Muscle layer of duodenum (tissue), 2 donors: ENCODE measurements around the gene TMEM184C.
A peak's percentile ranks its signal among the peaks of the same experiment; 100 is the strongest.

Experiments
- H3K27ac ChIP-seq: one replicate; pipeline ENCODE4 v1.7.0; 2013; ENCODE audit warnings: mild to moderate bottlenecking, low read length
- H3K27me3 ChIP-seq: one replicate; pipeline ENCODE4 v1.7.0; 2013; ENCODE audit warnings: low read depth, mild to moderate bottlenecking, control low read depth, low read length
- H3K36me3 ChIP-seq, 2 donors: one replicate each; pipeline ENCODE4 v1.7.0; 2013; ENCODE audit warnings: low read length in 2 of 2, control low read depth in 1 of 2, mild to moderate bottlenecking in 1 of 2; ENCODE audit not compliant: insufficient read depth in 2 of 2, control insufficient read depth in 1 of 2
- H3K4me1 ChIP-seq, 2 donors: one replicate each; pipeline ENCODE4 v1.7.0; 2013; ENCODE audit warnings: low read length in 2 of 2, mild to moderate bottlenecking in 2 of 2, control low read depth in 1 of 2, moderate library complexity in 1 of 2; ENCODE audit not compliant: insufficient read depth in 2 of 2, control insufficient read depth in 1 of 2
- H3K4me3 ChIP-seq, 2 donors: one replicate each; pipeline ENCODE4 v1.7.0; 2013; ENCODE audit warnings: low read length in 2 of 2, low read depth in 1 of 2, mild to moderate bottlenecking in 1 of 2
- H3K9me3 ChIP-seq, 2 donors: one replicate each; pipeline ENCODE4 v1.7.0; 2013; ENCODE audit warnings: low read length in 2 of 2, control low read depth in 1 of 2, mild to moderate bottlenecking in 1 of 2; ENCODE audit not compliant: control insufficient read depth in 1 of 2
- donor health status: healthy.

TMEM184C gene

DNA sequence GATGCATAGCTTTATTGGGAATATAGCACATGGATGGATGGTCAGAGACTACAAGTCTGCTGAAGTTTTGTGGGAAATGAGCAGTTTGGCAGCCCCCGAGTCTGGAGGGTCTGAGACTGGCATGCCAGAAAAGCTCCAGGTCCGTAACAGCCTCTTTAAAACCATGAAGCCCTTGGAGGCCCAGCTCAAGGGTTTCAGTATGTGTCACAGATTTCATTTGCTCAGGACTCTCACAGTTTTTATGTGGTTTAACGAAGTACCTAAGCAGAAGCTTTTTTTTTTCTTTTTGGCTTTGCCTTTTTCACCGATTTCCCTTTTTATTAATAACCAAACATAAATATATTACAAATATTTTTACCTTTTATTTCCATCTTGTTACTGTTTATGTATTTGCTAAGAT, 30.6 kb upstream of the TMEM184C start:
- Histone ChIP-seq H3K9me3 (no peaks in the 10 kb centered on the region), H3K36me3 (no peaks in the 10 kb centered on the region), H3K4me3 (no peak overlapping the region), H3K27ac (no peak overlapping the region), H3K4me1 (peaks cover 0 to 4% of the 10 kb centered on the region in 2 donors), H3K27me3 (no peaks in the 10 kb centered on the region)

DNA sequence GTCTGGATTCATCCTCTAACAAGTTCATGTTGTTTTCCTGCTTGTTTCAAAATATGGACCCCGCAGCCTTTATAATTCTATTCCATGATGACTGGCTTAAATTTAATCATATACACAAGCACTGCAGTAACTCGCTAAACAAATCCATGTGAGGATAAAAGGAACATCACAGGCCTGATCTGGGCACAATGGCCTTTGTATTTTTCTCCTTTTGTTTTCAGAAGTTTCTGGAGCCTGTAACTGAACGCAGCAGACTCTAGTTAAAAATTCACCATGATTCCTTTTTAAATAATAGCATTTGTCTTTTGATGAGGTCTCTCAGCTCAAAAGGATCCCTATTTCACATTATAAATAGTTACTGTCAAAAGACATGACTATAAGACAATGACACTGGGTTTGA, 30.2 kb upstream of the TMEM184C start:
- Histone ChIP-seq H3K27ac (no peak overlapping the region), H3K4me1 (peaks cover 0 to 4% of the 10 kb centered on the region in 2 donors), H3K36me3 (no peaks in the 10 kb centered on the region), H3K27me3 (no peaks in the 10 kb centered on the region), H3K9me3 (no peaks in the 10 kb centered on the region), H3K4me3 (no peak overlapping the region)

DNA sequence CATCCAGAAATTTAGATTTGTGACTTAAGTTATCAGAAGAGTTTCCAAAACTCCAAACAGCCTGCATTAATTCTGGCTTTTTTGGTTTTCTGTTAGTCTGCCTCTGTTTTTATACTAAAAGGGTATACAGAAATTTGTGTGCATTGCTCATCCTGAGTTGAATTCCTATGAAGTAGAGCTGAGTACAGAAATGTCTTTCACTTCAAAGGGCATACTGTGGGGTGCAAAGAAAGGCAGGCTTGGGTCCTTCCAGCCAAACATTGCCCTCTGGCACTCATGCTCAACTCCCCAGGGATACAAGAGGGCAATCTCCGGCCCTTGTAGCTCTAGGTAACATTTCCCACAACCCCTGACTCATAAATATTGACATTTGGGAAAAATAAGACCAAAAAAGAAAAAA, 27.6 kb upstream of the TMEM184C start:
- no peak overlapping the region for H3K27ac ChIP-seq
- H3K4me1 ChIP-seq: peaks cover 0 to 4% of the 10 kb centered on the region in 2 donors
- no peaks in the 10 kb centered on the region for H3K27me3 ChIP-seq
- H3K36me3 ChIP-seq: no peaks in the 10 kb centered on the region
- H3K9me3 ChIP-seq: no peaks in the 10 kb centered on the region
- H3K4me3 ChIP-seq: no peak overlapping the region

DNA sequence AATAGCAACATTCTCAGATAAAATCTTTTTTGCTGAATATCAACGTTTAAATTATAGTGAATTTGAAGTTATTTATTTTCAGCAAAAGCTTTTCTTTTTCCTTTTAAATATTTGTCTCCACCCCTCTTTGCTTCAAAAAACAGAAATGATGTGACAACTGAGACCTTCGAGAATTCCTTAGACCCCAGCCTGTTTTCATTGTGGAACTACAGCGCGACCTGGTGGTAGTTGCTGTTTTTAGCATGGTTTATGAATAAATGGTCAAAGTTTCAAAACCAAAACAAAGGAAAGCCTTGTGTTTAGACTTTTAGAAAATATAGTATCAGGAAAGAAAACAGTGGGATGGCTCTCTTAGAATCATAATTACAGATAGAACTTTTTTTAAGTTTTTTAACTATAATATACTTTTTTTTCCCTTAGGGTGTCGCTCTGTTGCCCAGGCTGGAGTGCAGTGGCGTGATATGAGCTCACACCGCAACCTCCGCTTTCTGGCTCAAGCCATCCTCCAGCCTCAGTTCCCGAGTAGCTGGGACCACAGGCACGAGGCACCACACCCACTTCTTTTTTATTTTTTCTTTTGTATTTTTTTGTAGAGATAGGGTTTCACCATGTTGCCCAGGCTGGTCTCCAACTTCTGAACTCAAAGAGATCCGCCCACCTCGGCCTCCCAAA, 26.8 kb upstream of the TMEM184C start:
- Histone ChIP-seq H3K27me3 (no peaks in the 10 kb centered on the region), H3K9me3 (no peaks in the 10 kb centered on the region), H3K36me3 (no peaks in the 10 kb centered on the region), H3K4me1 (peaks cover 0 to 4% of the 10 kb centered on the region in 2 donors), H3K4me3 (no peak overlapping the region), H3K27ac (no peak overlapping the region)

DNA sequence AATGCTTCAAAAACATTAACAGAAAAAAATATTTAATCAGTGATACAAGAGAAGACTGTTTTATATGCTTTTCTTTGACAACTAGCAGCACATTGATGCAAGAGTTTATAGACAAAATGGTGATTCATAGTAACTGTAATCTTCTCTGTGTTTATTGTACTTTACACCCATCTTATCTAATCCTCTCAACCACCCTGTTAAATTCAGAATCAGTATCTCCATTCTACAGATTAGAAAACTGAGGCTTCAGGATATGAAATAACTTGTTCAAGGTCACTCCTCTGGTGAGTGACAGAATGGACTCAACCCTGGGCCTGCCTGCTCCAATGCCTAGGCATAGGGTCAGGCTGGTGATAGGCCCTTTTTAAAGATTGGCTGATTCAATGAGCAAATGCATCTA, 26.1 kb upstream of the TMEM184C start:
- Histone ChIP-seq H3K27me3 (no peaks in the 10 kb centered on the region), H3K9me3 (no peaks in the 10 kb centered on the region), H3K4me1 (peaks cover 0 to 4% of the 10 kb centered on the region in 2 donors), H3K36me3 (no peaks in the 10 kb centered on the region), H3K27ac (no peak overlapping the region), H3K4me3 (no peak overlapping the region)

DNA sequence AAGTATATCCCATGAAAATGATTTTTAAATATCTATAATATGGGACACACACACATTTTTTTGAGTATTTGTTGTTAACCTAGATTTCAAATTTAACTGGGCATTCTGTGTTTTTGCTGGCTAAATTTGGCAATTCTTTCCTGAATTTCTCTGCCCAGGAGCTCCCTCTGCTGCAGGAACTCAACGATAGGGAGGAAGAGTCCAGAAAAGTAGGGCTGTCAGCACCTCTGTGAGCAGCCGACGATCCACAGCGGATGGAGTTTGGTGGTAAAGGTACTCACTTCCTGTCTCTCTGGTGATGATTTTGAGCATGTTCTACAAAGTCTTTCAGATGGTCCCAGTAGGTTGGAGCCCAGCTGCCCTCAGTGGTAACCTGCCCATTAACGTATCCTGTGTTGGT, 23.1 kb upstream of the TMEM184C start:
- no peaks in the 10 kb centered on the region for H3K27me3 ChIP-seq
- H3K4me3 ChIP-seq: no peak overlapping the region
- H3K36me3 ChIP-seq: no peaks in the 10 kb centered on the region
- H3K4me1 ChIP-seq: peaks cover 0 to 4% of the 10 kb centered on the region in 2 donors
- no peak overlapping the region for H3K27ac ChIP-seq
- no peaks in the 10 kb centered on the region for H3K9me3 ChIP-seq

DNA sequence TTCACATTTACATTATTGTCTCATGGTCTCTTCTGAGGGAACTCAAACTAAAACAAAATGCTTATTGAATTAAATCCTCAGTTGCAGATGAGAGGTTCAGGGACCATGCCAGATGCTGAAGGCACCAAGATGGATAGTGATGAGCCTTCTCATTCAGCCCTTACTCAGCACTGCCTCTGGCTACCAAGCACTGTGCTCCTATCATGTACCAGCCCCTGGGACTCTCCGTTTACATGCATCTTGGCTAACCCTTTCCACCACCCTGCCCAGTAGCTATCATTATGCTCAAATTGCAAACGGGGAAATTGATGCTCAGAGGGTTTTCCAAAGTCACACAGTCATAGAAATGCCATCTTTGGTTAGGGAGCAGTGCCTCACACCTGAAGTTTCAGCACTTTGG, 22.6 kb upstream of the TMEM184C start:
- Histone ChIP-seq H3K36me3 (no peaks in the 10 kb centered on the region), H3K27me3 (no peaks in the 10 kb centered on the region), H3K9me3 (no peaks in the 10 kb centered on the region), H3K4me1 (peaks cover 0 to 4% of the 10 kb centered on the region in 2 donors), H3K4me3 (no peak overlapping the region), H3K27ac (no peak overlapping the region)

DNA sequence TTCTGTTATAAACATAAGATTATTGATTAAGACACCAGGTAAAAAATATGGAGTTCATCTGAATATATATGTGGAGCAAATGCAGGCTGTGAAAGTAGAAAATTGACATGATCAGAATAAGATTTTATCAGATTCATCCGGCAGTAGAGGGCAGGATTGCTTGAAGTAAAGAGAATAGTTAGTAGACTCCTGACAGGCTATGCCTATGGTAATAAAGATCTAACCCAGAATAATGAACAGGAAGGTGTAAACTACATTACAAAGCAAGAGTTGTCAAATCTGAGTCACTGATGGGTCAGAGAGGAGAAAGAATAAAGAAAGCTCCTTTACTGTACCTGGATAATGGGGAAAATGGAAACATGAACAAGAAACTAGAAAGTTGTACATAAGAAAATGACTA, 20.8 kb upstream of the TMEM184C start:
- no peaks in the 10 kb centered on the region for H3K9me3 ChIP-seq
- H3K36me3 ChIP-seq: no peaks in the 10 kb centered on the region
- H3K27me3 ChIP-seq: no peaks in the 10 kb centered on the region
- H3K27ac ChIP-seq: peak overlapping the region; percentile 20
- H3K4me1 ChIP-seq: no peaks in the 10 kb centered on the region
- no peak overlapping the region for H3K4me3 ChIP-seq

DNA sequence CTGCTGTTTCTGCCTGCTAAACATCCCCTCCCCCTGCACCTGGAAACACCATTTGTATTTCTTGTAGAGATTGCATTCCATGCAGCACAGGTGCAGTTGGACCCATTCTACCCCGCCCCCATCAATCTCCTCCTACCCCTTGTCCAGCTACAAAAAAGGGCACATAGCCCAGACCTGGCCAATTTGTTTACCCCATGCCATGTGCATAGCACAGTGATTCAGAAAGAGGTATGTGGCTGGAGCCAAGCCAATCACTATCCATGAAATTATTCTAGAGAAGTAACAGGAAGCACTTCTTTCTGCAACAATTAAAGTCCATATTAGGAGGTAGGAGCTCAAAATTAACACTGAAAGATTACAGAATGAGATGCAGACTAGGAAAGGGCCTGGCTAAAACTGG, 20.2 kb upstream of the TMEM184C start:
- no peaks in the 10 kb centered on the region for H3K9me3 ChIP-seq
- H3K27ac ChIP-seq: peak overlapping the region; percentile 20
- no peaks in the 10 kb centered on the region for H3K4me1 ChIP-seq
- H3K27me3 ChIP-seq: no peaks in the 10 kb centered on the region
- H3K4me3 ChIP-seq: no peak overlapping the region
- H3K36me3 ChIP-seq: no peaks in the 10 kb centered on the region

DNA sequence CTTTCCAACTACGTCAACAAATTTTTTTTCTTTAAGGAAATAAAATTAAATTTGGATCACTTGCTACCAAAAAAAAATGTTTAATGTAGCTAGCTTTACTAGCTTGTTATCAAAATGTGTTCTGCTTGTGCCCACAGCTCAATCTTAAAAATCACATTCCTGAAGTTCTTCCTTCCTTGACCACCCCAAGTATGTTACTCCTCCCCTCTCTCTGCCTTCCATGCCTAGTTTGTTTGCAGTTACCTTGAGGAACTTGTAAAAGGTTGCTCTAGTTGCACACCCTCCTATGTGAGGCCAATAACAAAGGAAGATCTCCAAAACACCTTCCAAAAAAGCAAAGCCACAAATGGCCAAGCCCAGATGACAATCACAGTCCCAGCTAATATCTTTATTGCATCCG, 19.6 kb upstream of the TMEM184C start:
- no peaks in the 10 kb centered on the region for H3K4me1 ChIP-seq
- no peaks in the 10 kb centered on the region for H3K9me3 ChIP-seq
- H3K27ac ChIP-seq: peak overlapping the region; percentile 8
- H3K27me3 ChIP-seq: no peaks in the 10 kb centered on the region
- no peaks in the 10 kb centered on the region for H3K36me3 ChIP-seq
- H3K4me3 ChIP-seq: no peak overlapping the region

DNA sequence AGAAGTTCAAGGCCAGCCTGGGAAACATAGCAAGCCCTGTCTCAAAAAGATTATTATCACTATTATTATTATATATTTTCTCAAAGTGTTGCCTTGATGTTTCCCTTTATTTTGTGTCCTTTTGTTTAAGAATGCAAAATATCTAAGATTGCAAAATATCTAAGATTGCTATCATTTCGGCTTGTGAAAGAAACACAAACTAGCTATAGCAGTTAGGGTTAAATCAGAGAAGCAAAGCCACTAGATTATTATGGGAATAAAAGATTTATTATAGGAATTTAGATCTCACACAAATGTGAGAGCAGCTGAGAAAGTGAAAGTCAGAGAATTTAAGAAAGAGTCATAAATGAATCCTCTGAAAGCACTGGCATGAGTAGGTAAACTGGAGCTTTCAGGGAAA, 18.0 kb upstream of the TMEM184C start:
- Histone ChIP-seq H3K27me3 (no peaks in the 10 kb centered on the region), H3K27ac (no peak overlapping the region), H3K4me1 (no peaks in the 10 kb centered on the region)

DNA sequence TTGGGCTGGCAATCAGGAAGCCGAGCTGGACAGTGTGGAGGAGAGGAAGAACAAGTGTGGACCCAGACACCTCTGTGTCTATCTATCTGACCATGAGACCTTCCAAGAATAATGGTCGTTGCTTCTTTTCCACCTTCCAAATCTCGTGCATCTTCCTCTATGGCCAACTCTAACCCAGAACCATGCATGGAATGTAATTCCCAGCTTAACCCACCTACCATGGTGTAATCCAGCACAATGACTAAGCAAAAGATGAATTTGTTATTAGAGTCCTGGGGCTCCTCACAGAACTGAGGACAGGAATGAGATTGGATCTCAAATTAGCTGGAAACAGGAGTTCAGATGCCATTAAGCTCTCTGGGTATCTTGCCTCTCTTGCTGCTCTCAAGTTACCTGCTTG, 17.4 kb upstream of the TMEM184C start:
- Histone ChIP-seq H3K9me3 (no peaks in the 10 kb centered on the region), H3K4me1 (no peaks in the 10 kb centered on the region), H3K36me3 (no peaks in the 10 kb centered on the region), H3K4me3 (no peak overlapping the region), H3K27me3 (no peaks in the 10 kb centered on the region), H3K27ac (no peak overlapping the region)

More for the DNA sequence above, 18.0 kb upstream of the TMEM184C start:
- Histone ChIP-seq H3K9me3 (no peaks in the 10 kb centered on the region), H3K36me3 (no peaks in the 10 kb centered on the region), H3K4me3 (no peak overlapping the region)
